Pancreas (tissue), 10 donors: ENCODE data around the gene C1orf35. TPM values are rescaled to one million over a fixed set of nuclear protein-coding genes. Genes with fewer than 3 reads are reported as not detected.

Experiments
- ATAC-seq, 4 donors: fragments of 200-7000 bp; cut with Tn5 transposase; one replicate each; pipeline versions ENCODE4 v1.8.0 to v1.9.1; 2020; ENCODE audit warnings: mild to moderate bottlenecking in 4 of 4, moderate library complexity in 4 of 4
- DNase-seq, 6 donors: peaks; one replicate each; pipeline ENCODE4 v3.0.0-alpha.2; 2020
- FAIRE-seq: peaks from 2 replicates; lab custom pipeline; 2012; peaks lifted over from hg19 to GRCh38; lab: Jason Lieb, UNC
- H3K27ac ChIP-seq, 4 donors: fragments of 200-600 bp; sonication (generic); 1 replicate in 3 of 4; 2 replicates in 1 of 4; pipeline versions ENCODE4 v1.5.0 to v1.8.0; 2020
- H3K27me3 ChIP-seq, 4 donors: fragments of 200-600 bp; one replicate each; pipeline ENCODE4 v1.8.0; 2021
- H3K36me3 ChIP-seq, 3 donors: fragments of 200-600 bp; sonication (generic) in 1 of 3; one replicate each; pipeline versions ENCODE4 v1.5.0 to v1.8.0; 2020 to 2021
- H3K4me1 ChIP-seq, 3 donors: fragments of 200-600 bp; one replicate each; pipeline ENCODE4 v1.8.0; 2021
- H3K4me3 ChIP-seq, 4 donors: fragments of 200-600 bp; sonication (generic) in 2 of 4; one replicate each; pipeline versions ENCODE4 v1.5.0 to v1.8.0; 2020 to 2021
- H3K9me3 ChIP-seq, 4 donors: fragments of 200-600 bp; one replicate each; pipeline ENCODE4 v1.8.0; 2021
- WGBS, 2 donors: extraction: QIAGEN DNeasy Blood & Tissue Kit; methylation state at CpG; one replicate each; pipeline ENCODE4 v1.1.7; 2013; 5-methylcytosine and 5-hydroxymethylcytosine counted together
- intact Hi-C, 3 donors: fragments of 100-400 bp; cut with DNase I; formaldehyde crosslinking; loops; one replicate each; pipeline versions ENCODE4 v1.11.1 to v1.14.2; 2022
- polyA plus RNA-seq, 2 donors: library from polyadenylated mRNA; stranded (reverse); fragments of 200-250 nt; gene quantifications; one replicate each; pipeline ENCODE4 v1.2.3, GENCODE V29; 2013
- total RNA-seq, 6 donors: library from RNA; stranded (reverse); fragmentation: NEBNext Ultra II Directional in 4 of 6; extraction: Animal tissue kit (Norgen Biotek cat#: 25700) in 4 of 6; gene quantifications; one replicate each; pipeline versions ENCODE4 v1.2.1 to v1.2.4, GENCODE V29; 2021 to 2023
- TF ChIP-seq, protein P1 (sequence below), 4 donors: fragments of 200-600 bp; sonication (generic) in 3 of 4; IDR thresholded peaks; one replicate each; pipeline versions ENCODE4 v1.5.0 to v1.8.0; 2021; ENCODE audit warnings: antibody characterized with exemption in 4 of 4
- donor health status: healthy with polysubstance abuse.
- donor health status: DM: no; HTN: no; CAD: no; lungs with moderate emphysema.
- donor health status: DM: no; HTN: no; CAD: no.
- donor health status: control.
- donor health status: control.
- donor health status: Bipolar disorder and iron deficiency.
- donor health status: DM: yes; HTN: yes; CAD: no.
- donor health status: DM: no; HTN: no; CAD: no.
- donor health status: DM: no; HTN: no; CAD: no.
- donor health status: DM: yes; HTN: yes; CAD: no.

C1orf35 gene
- total and polyA plus RNA-seq, 8 donors, result 6.3 to 33.2 (median 8.3) TPM

GRCh38 chr1:228061411-228062084 is 41.6 kb downstream of the C1orf35 start:
- TF ChIP-seq, protein P1, sequence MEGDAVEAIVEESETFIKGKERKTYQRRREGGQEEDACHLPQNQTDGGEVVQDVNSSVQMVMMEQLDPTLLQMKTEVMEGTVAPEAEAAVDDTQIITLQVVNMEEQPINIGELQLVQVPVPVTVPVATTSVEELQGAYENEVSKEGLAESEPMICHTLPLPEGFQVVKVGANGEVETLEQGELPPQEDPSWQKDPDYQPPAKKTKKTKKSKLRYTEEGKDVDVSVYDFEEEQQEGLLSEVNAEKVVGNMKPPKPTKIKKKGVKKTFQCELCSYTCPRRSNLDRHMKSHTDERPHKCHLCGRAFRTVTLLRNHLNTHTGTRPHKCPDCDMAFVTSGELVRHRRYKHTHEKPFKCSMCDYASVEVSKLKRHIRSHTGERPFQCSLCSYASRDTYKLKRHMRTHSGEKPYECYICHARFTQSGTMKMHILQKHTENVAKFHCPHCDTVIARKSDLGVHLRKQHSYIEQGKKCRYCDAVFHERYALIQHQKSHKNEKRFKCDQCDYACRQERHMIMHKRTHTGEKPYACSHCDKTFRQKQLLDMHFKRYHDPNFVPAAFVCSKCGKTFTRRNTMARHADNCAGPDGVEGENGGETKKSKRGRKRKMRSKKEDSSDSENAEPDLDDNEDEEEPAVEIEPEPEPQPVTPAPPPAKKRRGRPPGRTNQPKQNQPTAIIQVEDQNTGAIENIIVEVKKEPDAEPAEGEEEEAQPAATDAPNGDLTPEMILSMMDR (IDR thresholded peaks at IDR 0.05), result no peak
- no peaks in the 10 kb centered on the region for H3K9me3 ChIP-seq
- no peak overlapping the region for H3K4me3 ChIP-seq
- FAIRE-seq (no peak), DNase-seq (peak in 2 of 6 donors; percentile 38 to 57), ATAC-seq (no peak)
- no peaks in the 10 kb centered on the region for H3K4me1 ChIP-seq
- intact Hi-C loops, result no loop called here
- no peaks in the 10 kb centered on the region for H3K27me3 ChIP-seq
- 83 to 85% methylated on average over 10 of the region's 10 CpGs for WGBS, 2 donors
- H3K27ac ChIP-seq, result no peak overlapping the region
- H3K36me3 ChIP-seq, result no peaks in the 10 kb centered on the region

DNA sequence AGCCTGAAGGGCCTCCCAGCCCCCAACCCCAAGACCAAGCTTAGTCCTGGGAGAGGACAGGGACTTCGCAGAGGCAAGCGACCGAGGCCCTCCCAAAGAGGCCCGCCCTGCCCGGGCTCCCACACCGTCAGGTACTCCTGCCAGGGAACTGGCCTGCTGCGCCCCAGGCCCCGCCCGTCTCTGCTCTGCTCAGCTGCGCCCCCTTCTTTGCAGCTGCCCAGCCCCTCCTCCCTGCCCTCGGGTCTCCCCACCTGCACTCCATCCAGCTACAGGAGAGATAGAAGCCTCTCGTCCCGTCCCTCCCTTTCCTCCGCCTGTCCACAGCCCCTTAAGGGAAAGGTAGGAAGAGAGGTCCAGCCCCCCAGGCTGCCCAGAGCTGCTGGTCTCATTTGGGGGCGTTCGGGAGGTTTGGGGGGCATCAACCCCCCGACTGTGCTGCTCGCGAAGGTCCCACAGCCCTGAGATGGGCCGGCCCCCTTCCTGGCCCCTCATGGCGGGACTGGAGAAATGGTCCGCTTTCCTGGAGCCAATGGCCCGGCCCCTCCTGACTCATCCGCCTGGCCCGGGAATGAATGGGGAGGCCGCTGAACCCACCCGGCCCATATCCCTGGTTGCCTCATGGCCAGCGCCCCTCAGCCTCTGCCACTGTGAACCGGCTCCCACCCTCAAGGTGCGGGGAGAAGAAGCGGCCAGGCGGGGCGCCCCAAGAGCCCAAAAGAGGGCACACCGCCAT is 42.5 kb downstream of the C1orf35 start:
- ATAC-seq (peak; percentile 10 to 41 (median 20)), FAIRE-seq (no peak), DNase-seq (peak; percentile 38 to 83 (median 57))
- H3K27ac ChIP-seq, result peak overlapping the region in 1 of 4 donors; percentile 54
- peak overlapping the region; percentile 23 to 54 (median 39) for H3K4me3 ChIP-seq
- no peaks in the 10 kb centered on the region for H3K36me3 ChIP-seq
- TF ChIP-seq, protein P1 (IDR thresholded peaks at IDR 0.05), result no peak
- H3K4me1 ChIP-seq, result no peaks in the 10 kb centered on the region
- intact Hi-C loops, result no loop called here
- WGBS, 2 donors, result 30% methylated on average over 30 to 34 of the region's 34 CpGs
- H3K27me3 ChIP-seq, result no peaks in the 10 kb centered on the region
- no peaks in the 10 kb centered on the region for H3K9me3 ChIP-seq

- no peaks in the 10 kb centered on the region for H3K27me3 ChIP-seq
- H3K9me3 ChIP-seq, result no peaks in the 10 kb centered on the region
- intact Hi-C loops, result no loop called here
- no peaks in the 10 kb centered on the region for H3K4me1 ChIP-seq
- FAIRE-seq (no peak), ATAC-seq (peak; percentile 89 to 95 (median 90)), DNase-seq (peak; percentile 98 to 100 (median 99))
- WGBS, 2 donors, result 4% methylated on average over 26 to 33 of the region's 33 CpGs
- H3K36me3 ChIP-seq, result no peaks in the 10 kb centered on the region
- peak overlapping the region; percentile 23 to 54 (median 39) for H3K4me3 ChIP-seq
- TF ChIP-seq, protein P1 (IDR thresholded peaks at IDR 0.05), result no peak
- peak overlapping the region in 1 of 4 donors; percentile 54 for H3K27ac ChIP-seq
These were observed 43.3 kb downstream of the C1orf35 start for GRCh38 chr1:228059634-228060457.

DNA sequence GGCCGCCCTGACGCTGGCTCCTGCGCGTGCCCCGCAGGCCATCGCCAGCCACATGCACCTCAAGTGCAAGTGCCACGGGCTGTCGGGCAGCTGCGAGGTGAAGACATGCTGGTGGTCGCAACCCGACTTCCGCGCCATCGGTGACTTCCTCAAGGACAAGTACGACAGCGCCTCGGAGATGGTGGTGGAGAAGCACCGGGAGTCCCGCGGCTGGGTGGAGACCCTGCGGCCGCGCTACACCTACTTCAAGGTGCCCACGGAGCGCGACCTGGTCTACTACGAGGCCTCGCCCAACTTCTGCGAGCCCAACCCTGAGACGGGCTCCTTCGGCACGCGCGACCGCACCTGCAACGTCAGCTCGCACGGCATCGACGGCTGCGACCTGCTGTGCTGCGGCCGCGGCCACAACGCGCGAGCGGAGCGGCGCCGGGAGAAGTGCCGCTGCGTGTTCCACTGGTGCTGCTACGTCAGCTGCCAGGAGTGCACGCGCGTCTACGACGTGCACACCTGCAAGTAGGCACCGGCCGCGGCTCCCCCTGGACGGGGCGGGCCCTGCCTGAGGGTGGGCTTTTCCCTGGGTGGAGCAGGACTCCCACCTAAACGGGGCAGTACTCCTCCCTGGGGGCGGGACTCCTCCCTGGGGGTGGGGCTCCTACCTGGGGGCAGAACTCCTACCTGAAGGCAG is 44.0 kb downstream of the C1orf35 start:
- Histone ChIP-seq H3K9me3 (no peaks in the 10 kb centered on the region), H3K36me3 (no peaks in the 10 kb centered on the region), H3K4me1 (no peaks in the 10 kb centered on the region), H3K27ac (no peak overlapping the region), H3K4me3 (peak overlapping the region; percentile 16 to 54 (median 32)), H3K27me3 (no peaks in the 10 kb centered on the region)
- ATAC-seq (peak in 3 of 4 donors; percentile 51 to 57 (median 53)), DNase-seq (no peak), FAIRE-seq (no peak)
- 4 to 6% methylated on average over 63 to 66 of the region's 66 CpGs for WGBS, 2 donors
- intact Hi-C loops, result no loop called here
- TF ChIP-seq, protein P1 (IDR thresholded peaks at IDR 0.05), result no peak
